ENCODE measurements around the gene THOC2. TPM values are rescaled to one million over a fixed set of nuclear protein-coding genes. Genes with fewer than 3 reads are reported as not detected.
A peak's percentile ranks its signal among the peaks of the same experiment; 100 is the strongest.

THOC2 gene
- total RNA-seq, 6 donors from 2014 or later: 63.0 to 229 (median 103) TPM

- no peak overlapping the region for H3K27ac ChIP-seq
- DNase-seq: peak in 1 of 2 donors; percentile 59
- WGBS, 2 donors: 80 to 87% methylated on average over 7 to 8 of the region's 8 CpGs
- no peak overlapping the region for H3K4me3 ChIP-seq
- H3K27me3 ChIP-seq: no peaks in the 10 kb centered on the region
- no peaks in the 10 kb centered on the region for H3K4me1 ChIP-seq
- TF ChIP-seq POLR2A (IDR thresholded peaks at IDR 0.05) (no peak), EP300 (IDR thresholded peaks at IDR 0.05) (no peak), POLR2AphosphoS5 (IDR thresholded peaks at IDR 0.05) (no peak)
- TF ChIP-seq, protein P1, sequence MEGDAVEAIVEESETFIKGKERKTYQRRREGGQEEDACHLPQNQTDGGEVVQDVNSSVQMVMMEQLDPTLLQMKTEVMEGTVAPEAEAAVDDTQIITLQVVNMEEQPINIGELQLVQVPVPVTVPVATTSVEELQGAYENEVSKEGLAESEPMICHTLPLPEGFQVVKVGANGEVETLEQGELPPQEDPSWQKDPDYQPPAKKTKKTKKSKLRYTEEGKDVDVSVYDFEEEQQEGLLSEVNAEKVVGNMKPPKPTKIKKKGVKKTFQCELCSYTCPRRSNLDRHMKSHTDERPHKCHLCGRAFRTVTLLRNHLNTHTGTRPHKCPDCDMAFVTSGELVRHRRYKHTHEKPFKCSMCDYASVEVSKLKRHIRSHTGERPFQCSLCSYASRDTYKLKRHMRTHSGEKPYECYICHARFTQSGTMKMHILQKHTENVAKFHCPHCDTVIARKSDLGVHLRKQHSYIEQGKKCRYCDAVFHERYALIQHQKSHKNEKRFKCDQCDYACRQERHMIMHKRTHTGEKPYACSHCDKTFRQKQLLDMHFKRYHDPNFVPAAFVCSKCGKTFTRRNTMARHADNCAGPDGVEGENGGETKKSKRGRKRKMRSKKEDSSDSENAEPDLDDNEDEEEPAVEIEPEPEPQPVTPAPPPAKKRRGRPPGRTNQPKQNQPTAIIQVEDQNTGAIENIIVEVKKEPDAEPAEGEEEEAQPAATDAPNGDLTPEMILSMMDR (IDR thresholded peaks at IDR 0.05): no peak
- no peaks in the 10 kb centered on the region for H3K9me3 ChIP-seq
- H3K36me3 ChIP-seq: no peaks in the 10 kb centered on the region
- ATAC-seq (ENCODE audit: low FRiP score in 2 of 2): peak in 1 of 2 donors; percentile 62
Observed at GRCh38 chrX:123753656-123754350, 21.0 kb upstream of the THOC2 start.

GRCh38 chrX:123749643-123750042 lies 16.8 kb upstream of the THOC2 start:
- no peak overlapping the region for H3K27ac ChIP-seq
- TF ChIP-seq POLR2AphosphoS5 (IDR thresholded peaks at IDR 0.05) (no peak), POLR2A (IDR thresholded peaks at IDR 0.05) (no peak), EP300 (IDR thresholded peaks at IDR 0.05) (no peak)
- TF ChIP-seq, protein P1 (IDR thresholded peaks at IDR 0.05): no peak
- H3K4me3 ChIP-seq: no peak overlapping the region
- DNase-seq (no peak), ATAC-seq (ENCODE audit: low FRiP score in 2 of 2) (no peak)
- no peaks in the 10 kb centered on the region for H3K9me3 ChIP-seq
- no peaks in the 10 kb centered on the region for H3K36me3 ChIP-seq
- no peaks in the 10 kb centered on the region for H3K27me3 ChIP-seq
- no peaks in the 10 kb centered on the region for H3K4me1 ChIP-seq
- WGBS, 2 donors: 92 to 100% methylated on average over 2 of the region's 2 CpGs

GRCh38 chrX:123745511-123745910 lies 12.7 kb upstream of the THOC2 start:
- H3K27me3 ChIP-seq: no peaks in the 10 kb centered on the region
- no peak overlapping the region for H3K27ac ChIP-seq
- TF ChIP-seq, protein P1 (IDR thresholded peaks at IDR 0.05): no peak
- TF ChIP-seq POLR2A (IDR thresholded peaks at IDR 0.05): no peak
- TF ChIP-seq POLR2AphosphoS5 (IDR thresholded peaks at IDR 0.05): no peak
- TF ChIP-seq EP300 (IDR thresholded peaks at IDR 0.05): no peak
- WGBS, 2 donors: 58 to 90% methylated on average over 3 of the region's 3 CpGs
- ATAC-seq (ENCODE audit: low FRiP score in 2 of 2) (no peak), DNase-seq (no peak)
- no peaks in the 10 kb centered on the region for H3K9me3 ChIP-seq
- no peaks in the 10 kb centered on the region for H3K4me1 ChIP-seq
- no peaks in the 10 kb centered on the region for H3K36me3 ChIP-seq
- no peak overlapping the region for H3K4me3 ChIP-seq

DNA sequence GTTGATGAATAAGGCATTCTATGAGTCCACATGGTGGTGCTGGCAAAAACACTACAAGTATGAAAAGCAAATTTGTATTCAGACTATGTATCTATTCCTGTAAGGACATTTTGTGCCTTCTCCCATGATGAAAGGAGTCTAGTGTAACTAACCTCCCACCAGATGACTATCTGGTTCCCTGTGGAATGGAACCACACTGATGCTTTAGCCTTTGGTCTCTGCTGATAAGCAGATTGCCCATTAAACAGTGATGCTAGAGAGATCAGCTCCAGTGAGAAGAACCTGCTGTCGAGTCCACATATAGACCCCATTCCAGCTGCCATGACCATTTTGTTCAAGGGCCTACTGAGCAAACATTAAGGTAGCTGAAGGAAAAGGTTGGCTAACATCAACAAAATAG lies 10.5 kb upstream of the THOC2 start:
- ATAC-seq (ENCODE audit: low FRiP score in 2 of 2) (no peak), DNase-seq (no peak)
- Histone ChIP-seq H3K4me1 (no peaks in the 10 kb centered on the region), H3K27ac (no peak overlapping the region), H3K4me3 (no peak overlapping the region), H3K36me3 (no peaks in the 10 kb centered on the region), H3K27me3 (no peaks in the 10 kb centered on the region), H3K9me3 (no peaks in the 10 kb centered on the region)
- 81 to 100% methylated on average over 1 of the region's 1 CpG for WGBS, 2 donors
- TF ChIP-seq POLR2A (IDR thresholded peaks at IDR 0.05): no peak
- no peak for TF ChIP-seq POLR2AphosphoS5 (IDR thresholded peaks at IDR 0.05)

GRCh38 chrX:123742440-123742839 lies 9.6 kb upstream of the THOC2 start:
- Histone ChIP-seq H3K4me1 (no peaks in the 10 kb centered on the region), H3K27me3 (no peaks in the 10 kb centered on the region), H3K4me3 (no peak overlapping the region), H3K36me3 (no peaks in the 10 kb centered on the region), H3K9me3 (no peaks in the 10 kb centered on the region), H3K27ac (no peak overlapping the region)
- ATAC-seq (ENCODE audit: low FRiP score in 2 of 2): no peak
- WGBS, 2 donors: 100% methylated on average over 1 of the region's 1 CpG
- TF ChIP-seq, protein P1 (IDR thresholded peaks at IDR 0.05): no peak
- TF ChIP-seq EP300 (IDR thresholded peaks at IDR 0.05) (no peak), POLR2AphosphoS5 (IDR thresholded peaks at IDR 0.05) (no peak), POLR2A (IDR thresholded peaks at IDR 0.05) (no peak)
- DNase-seq: no peak

All from upper lobe of left lung (tissue), 6 donors.